DMS53 (cell line): ENCODE measurements around the gene ASTL.
"Not testable (repeated sequence)": the region's sequence is repeated elsewhere in the genome, so short reads cannot be mapped to it uniquely, and the experiment has no call there.

Source experiments
- DNase-seq: peaks from one replicate; lab custom pipeline; 2025; lab: John Stamatoyannopoulos, UW

ASTL gene

DNA sequence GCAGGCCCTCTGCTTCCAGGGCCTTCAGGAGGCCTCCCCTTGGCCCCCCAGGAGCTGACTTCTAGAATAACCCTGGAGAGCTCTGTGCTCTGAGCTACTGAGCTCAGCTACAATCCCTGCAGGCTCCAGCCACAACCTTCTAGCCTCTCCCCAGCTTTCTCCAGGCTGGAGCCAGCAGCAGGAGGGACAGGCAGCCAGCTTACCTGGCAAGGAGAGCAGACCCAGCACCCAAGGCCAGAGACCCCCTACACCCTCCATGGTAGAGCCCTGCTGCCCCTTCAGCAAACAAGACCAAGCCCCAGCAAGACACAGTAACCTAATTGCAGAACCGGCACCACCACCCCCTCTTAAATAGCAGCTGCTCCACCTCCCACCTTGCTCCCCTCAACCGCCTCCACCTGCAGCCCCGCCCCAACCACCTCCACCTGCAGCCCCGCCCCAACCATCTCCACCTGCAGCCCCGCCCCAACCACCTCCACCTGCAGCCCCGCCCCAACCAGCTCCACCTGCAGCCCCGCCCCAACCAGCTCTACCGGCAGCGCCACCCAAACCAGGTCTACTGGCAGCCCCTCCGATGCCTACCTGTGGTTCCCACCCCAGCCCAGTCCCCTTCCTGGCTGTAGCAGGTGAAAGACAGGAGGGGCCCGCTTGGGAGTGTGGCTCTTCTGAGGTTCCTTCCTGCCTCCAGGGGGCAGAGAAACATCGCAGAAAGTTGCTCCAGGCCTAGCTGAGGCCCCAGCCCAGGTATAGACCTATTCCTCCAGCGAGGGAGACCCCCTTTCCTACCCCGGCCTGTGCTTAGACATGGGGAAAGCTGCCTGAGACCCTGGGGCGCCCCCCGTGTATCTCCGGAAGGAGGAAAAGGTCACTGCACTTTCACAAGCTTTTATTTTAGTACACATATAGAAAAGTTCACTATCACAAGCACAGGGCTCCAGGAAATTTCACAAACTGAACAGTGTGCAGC is at the start of gene ASTL:
TSS of gene ASTL (minus strand) at position 324 of the 967 bp plus-strand sequence. CDS start at position 258, 66 bp downstream.
- DNase-seq = peak; percentile 90

DNA sequence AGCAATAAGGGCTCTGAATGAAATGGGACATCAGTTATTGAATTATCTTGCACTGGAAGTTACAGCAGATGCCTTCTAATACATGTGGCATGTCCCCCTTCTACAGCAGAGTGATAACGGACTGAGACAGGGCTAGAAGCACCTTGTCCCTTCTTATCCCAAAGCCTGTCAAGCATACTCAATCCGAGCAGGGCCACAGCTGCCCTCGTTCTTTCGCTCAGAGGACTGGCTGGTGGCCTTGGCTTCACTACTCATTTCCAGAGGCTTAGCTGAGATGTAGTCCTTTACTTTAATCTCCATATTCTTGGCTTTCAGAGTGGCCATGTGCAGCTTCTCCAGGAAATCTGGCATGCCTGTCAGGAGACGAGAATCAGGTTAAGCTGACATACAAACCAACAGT is 48.3 kb upstream of the ASTL start:
- no peak for DNase-seq

DNA sequence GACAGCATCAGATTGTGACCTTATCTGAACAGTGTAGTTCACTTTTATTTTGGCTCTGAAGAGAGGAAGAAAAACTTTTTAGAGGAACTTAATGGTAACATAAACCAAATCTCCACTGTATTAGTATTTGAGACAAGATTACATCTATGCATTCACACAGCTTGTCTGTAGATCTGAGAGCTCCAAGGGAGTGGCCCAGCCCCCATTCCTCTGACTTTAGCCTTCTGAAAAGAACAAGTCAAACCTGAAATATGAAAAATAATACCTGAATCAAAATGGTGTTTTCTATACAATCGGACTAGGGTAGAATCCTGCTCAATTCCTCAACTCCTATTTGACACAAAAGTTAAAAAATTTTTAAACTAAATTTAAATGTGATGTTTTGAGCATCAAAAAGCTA is 47.2 kb upstream of the ASTL start:
- DNase-seq = no peak

DNA sequence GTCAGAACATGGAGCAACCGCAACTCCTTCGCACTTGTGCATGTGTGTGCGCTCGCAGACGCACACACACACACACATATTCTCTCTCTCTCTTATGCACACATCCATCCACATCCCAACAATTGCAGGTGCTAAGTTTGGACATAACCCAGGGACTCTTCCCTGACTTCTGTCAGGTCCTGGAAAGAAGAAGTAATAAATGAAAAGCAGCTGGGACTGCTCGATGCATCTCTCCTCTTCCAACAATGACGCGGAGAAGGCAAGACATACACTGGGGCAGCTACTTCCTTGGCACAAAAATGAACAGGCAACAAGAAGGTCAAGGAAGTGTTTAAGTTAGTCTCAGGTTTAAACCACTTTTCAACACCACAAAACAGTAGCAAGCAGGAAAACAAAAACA is 46.7 kb upstream of the ASTL start:
- no peak for DNase-seq

DNA sequence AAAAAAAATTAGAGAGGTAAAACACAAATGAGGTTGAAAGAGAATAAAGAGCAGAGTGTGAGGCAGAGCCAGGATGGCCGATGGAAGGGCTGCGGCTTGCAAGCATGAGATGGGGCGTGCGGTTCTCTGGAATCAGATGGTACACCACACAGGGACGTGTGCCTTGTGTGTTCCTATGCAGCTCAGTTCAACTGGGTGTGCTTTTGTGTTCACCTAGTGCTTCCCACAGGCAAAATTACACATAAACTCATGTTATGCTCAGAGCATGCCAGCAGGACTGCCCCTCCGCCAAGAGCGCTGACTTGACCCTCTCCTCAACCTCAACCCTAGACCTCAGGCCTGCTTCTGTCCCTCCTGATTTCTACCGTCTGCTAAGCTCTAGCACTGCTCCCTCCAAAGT is 45.9 kb upstream of the ASTL start:
- DNase-seq = no peak

DNA sequence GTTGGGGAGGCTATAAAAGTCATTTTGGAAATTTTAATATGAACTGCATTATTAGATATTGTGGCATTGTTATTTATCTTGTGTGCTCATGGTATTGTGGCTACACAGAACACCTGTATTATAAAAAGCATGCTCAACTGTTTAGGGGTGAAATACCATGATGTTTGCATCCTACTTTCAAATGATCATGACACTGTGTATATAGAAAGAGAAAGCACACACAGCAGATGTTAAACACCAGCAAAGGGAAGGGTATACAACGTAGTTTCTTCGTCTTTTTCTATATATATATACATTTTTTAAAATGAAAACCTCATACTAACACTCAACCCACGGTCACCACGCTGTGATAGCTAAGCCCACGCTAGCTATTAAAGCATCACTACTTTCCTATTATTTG is 43.2 kb upstream of the ASTL start:
- DNase-seq = no peak

DNA sequence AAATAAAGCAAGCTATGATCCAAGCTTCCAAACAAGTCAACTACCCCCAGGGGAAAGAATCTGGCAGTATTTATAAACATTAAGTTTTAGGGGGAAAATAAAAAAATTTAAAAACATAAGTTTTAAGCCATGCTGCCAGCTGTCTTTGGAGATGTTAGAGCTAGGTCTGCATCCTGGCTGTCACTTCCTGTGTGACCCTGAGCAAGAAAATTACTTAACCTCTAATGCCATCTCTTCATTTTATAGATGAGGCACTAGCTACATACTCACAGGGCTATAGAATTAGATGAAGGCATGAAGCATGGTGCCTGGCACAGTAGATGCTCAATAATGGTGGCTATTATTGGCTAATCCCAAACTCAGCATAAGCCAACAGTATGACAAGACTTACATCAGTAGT is 42.2 kb upstream of the ASTL start:
- DNase-seq = no peak

DNA sequence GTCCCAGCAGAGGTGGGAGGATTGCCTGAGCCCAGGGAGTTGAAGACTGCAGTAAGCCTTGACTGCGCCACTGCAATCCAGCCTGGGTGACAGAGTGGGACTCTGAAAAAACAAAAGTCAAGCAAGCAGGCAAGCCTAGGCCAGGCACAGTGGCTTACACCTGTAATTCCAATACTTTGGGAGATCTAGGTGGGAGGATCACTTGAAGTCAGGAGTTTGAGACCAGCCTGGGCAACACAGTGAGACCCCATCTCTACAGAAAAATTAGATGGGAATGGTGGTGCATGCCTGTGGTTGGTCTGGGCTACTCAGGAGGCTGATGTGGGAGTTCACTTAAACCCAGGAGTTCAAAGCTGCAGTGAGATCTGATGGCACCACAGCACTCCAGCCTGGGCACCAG is 41.7 kb upstream of the ASTL start:
- DNase-seq = no peak

DNA sequence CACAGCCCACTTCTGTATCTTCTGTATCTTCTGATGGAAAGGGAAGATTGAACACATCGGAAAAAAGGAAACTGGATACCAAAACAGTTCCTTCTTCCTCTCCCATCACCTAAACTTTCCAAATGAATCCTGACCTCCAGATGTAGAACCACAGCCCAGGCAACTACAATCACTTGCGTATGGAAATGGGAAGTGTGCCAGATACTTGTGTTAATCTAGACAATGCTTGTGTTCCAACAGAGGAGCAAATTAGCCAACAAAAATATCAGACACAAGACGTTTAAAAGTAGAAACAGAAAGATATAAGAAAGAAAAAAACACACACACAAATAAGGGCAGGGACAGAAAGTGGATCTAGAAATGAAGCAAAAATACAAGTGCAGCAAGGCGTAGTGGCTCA is 38.4 kb upstream of the ASTL start:
- DNase-seq = no peak

DNA sequence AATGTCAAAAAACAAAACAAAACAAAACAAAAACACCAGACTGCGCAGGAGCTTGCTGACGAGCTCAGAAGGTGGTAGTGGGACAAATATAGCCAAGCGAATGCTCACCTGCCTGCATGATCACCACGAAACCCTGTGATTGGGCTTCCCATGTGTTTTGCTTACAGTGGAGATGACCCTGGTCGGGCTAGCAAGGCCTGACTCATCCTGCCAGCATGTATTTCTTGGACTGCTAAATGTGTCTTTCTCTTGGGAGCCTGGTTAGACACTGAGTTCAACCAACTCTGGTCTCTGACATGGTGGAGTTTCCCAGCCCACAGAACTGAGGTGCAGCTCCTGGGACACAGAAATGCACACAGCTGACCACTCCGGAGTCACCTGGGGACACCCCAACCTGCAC is 37.6 kb upstream of the ASTL start:
- DNase-seq = no peak

DNA sequence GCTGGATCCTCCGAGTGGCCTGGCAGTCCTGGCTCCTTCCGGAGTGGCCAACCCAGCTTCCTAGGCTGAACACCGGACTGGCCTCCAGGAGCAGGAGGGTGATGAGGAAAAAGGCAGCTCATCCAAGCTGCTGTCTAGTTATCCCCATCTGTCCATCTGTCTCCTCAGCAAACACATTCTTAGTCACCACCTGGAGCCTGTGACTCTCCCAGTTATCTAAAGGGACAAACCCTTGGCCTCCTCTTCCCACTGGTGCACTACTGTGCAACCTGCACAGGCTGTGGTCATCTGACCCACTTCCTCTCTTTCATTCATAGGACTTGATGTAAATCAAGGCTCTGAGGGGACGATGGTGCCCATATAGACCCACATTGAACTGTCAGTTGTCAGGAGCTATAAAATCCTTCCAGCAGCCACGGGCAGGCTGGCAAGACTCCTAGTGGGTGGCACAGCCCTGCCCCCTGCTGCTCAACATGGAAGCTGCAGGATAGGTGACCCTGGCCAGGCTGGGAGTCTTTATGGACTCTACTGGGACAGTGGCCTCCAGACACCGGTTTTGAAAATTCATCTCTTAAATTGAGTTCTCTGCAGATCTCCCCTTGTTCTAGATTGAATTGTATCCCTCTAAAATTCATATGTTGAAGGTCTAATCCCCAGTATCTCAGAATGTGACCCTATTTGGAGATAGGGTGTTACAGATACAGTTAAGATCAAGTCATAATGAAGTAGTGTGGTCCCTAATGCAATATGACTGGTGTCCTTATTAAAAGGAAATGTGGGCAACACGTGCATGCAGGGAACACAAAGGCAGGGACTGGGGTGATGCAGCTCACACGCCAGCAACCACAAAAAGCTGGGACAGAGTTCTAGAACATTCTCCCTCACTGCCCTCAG is 36.2 kb upstream of the ASTL start:
- DNase-seq = peak; percentile 93

DNA sequence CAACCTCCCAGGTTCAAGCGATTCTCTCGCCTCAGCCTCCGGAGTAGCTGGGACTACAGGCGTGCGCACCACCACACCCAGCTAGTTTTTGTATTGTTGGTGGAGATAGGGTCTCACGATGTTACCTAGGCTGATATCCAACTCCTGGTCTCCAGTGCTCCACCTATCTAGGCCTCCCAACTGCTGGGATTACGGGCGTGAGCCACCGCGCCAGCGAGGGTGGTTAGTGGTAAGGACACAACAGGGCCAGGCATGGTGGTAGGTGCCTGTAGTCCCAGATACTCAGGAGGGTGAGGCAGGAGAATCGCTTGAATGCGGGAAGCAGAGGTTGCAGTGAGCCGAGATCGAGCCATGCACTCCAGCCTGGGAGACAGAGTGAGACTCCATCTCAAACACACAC is 33.5 kb upstream of the ASTL start:
- no peak for DNase-seq

DNA sequence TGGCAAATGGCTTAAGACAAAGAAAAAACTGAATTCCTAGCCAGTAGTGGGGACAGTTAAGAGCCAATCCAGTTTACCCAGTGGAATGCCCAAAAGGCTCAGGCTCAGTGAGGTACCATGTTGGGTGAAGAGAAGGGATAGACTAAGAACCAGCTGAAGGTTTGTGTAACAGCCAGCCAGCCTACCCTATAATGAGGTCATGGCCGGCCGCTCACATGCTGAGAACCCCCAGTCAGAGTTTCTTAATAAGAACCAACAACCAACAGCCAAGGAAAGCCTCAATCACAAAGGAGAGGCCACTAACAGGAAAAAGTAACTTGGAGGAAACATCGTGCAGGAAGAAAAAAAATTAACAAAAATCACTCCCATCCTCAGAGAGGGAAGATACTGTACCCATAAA is 32.3 kb upstream of the ASTL start:
- DNase-seq = no peak

DNA sequence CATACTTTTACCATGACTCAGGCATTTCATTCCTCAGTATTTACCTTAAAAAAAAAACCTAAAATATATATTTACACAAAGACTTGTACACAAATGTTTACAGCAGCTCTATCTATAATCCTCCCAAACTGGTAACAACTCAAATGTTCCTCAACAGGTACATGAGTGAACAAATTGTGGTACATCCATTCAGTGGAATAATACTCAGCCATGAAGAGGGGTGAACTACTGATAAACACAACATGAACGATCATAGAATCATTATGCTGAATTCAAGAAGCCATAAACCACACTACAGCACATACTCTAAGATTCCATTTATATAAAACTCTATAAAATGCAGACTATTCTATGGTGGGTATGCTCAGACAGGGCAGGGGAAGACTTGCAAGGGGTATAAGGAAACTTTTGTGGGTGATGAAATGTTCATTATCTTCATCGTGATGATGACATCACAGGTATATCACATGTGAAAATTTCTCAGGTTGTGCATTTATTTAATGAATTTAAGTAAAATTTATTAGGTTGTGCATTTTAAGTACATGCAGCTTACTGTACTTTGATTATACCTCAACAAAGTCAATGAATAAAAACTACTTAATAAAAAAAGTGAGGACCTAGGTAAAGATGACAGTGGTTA is 31.7 kb upstream of the ASTL start:
- peak; percentile 25 for DNase-seq

DNA sequence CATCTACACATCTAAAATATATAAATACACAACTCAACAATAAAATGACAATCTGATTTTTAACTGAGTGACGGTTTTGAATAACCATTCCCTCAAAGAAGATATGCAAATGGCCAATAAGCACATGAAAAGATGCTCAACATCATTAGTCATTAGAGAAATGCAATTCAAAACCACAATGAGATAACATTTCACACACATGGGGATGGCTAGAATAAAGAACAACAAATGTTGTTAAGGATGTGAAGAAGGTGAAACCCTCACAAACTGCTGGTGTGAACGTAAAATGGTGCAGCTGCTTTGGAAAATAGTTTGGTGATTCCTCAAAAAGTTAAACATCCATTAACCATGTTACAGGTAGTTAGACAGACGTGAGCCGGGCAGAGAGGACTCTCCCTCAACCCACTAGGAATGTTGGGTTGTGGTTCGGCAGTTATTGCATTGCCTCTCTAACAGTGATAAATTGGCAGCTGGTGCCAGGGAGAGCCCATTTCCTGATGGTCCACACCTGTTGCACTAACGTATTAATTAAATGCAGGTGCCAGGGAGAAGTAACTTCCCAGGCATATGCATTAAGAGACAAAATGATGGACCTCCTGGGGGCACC is 29.2 kb upstream of the ASTL start:
- DNase-seq = no peak

DNA sequence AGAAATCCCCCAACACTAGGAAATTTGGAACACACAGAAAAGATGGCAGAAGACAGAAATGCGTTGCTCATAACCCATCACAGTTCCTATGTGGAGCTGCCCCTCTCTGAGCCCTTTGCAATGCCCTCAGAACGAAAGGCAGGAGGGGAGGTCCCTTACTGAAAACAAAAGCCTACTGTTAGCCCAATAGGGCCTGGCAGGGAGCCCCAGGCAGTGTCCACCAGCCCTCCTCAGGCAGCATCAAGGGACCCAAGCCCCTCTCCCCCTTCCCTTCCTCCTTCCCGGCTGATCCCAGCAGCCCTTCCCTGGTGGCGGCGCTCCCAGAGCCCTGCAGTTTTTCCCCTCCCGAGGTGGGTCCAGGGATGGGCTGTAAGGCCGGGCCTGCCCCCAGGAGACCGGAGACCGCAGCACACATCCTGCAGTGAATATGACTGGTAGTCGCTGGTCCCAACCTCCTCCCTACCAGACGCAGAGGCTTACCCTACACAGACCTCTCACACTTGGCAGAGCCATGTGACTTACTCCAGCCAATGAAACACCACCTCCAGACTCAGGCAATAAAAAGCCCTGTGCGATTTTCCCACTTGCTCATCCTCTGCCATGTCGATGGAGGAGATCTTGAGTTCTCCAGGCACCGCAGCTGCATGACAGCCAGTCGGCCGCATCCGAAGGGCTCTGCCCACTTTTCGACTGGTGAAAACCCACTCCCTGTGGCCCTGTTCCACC is 26.3 kb upstream of the ASTL start:
- no peak for DNase-seq

DNA sequence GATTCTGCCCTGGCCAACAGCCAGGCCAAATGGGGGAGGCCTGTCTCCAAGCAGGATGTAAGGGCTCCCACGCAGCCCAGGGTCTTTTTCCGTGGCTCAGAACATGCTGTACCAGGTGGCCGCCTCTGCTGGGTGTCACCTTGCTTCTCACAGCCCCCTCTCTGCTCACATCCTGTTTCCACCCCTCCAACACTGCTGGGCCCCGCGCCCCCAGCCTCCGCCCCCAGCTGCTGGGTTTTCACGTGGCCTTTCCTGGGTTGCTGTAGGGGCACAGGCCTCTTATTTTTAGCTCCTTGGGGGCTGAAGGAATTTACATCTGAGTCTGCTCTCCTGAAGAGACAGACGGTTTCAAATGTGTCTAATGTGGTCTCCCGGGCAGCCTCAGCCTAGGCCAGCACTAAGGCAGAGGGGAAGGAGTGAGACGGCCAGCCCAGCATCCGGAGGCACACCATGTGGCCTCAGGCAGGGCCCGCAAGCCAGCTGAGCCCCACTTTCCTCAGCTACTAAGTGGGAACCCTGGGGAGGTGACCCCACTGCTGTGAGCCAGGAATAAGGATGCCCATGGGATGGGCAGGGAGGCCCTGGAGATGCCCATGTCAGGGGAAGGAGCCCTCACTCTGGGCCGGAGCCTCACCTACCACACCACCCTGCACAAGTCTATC is 25.6 kb upstream of the ASTL start:
- no peak for DNase-seq

DNA sequence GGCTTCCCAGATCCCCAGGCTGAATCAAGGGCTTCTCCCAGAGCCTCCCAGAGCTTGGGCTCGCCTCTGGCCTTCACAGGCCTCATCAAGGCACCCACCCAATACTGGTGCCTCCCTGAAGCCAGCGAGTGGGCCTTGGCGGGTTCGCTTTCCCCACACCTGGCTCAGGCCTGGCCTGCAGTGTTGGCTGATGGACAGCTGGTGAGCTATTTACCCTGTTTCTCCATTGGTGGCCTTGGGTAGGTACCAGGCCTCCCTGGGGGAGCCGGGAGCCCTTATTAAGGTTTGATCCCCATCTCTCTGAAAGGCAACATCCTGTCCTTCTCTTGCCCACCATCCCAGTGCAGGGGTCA is 25.1 kb upstream of the ASTL start:
- DNase-seq = no peak

DNA sequence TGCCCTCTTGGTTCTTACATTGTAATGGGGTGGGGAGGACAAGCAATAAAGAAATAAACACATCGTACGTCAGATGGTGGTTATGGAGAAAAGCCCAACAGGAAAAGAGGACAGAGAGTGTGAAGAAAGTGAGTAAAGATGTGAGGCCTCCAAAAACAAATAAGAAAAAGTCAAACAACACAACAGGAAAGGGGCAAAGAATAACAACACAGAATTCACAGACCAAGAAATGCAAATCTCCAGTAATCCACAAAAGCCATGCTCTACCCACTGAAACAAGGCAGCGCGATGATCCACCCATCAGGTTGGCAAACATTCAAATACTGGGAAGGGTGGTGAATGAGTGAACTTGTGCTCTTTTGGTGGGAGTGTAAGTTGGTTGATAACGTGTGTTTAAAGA is 23.6 kb upstream of the ASTL start:
- no peak for DNase-seq

DNA sequence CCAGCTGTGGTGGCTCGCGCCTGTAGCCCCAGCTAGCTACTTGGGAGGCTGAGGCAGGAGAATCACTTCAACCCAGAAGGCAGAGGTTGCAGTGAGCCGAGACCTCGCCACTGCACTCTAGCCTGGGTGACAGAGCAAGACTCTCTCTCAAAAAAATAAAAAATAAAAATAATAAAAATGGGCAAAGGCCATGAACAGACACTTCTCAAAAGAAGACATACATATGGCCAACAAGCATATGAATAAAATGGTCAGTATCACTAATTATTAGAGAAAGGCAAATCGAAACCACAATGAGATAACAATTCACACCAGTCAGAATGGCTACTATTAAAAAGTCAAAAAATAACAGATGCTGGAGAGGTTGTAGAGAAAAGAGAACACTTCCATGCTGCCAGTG is 22.1 kb upstream of the ASTL start:
- DNase-seq = not testable (repeated sequence)
